Measurements from ENCODE around the gene PLEKHB2. TPM values are rescaled to one million over a fixed set of nuclear protein-coding genes. Genes with fewer than 3 reads are reported as not detected.
"Not testable (repeated sequence)": the region's sequence is repeated elsewhere in the genome, so short reads cannot be mapped to it uniquely, and the experiment has no call there.

Gene PLEKHB2
- total and polyA plus RNA-seq, 10 of the 15 experiments (the other 5 are each of a cell fraction or from before 2014, with no cell fraction given), result 12.3 to 55.6 (median 26.2) TPM

DNA sequence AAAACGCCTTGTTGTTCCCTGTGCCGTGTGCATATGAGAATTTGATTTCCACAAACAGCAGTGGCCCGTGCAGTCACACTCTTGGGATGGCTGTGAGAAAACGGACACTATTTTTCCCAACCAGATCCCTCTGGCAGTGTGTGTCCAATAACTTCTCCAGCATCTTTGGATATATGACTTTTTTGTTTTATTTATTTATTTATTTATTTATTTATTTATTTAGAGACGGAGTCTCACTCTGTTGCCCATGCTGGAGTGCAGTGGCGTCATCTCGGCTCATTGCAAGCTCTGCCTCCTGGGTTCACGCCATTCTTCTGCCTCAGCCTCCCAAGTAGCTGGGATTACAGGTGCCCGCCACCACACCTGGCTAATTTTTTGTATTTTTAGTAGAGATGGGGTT is 45.0 kb downstream of the PLEKHB2 start:
- BruUV-seq (replicated peaks); H3K27me3 ChIP-seq (replicated peaks in 1 of 2; ENCODE audit: control insufficient read depth in 2 of 2, insufficient read depth in 2 of 2, low read length in 1 of 2); H3K9ac ChIP-seq (ENCODE audit: control insufficient read depth, insufficient read depth, low read length); SMC1A ChIA-PET (ENCODE audit: uncharacterized antibody, unreplicated experiment); H3K4me2 ChIP-seq (ENCODE audit: control insufficient read depth, insufficient read depth); DNase-seq (ENCODE audit: low read depth, low spot score); RAD21 ChIA-PET (ENCODE audit: unreplicated experiment); ATAC-seq; H3K79me2 ChIP-seq (ENCODE audit: control insufficient read depth, insufficient read depth, low read length); POLR2A ChIA-PET; H3K27ac ChIP-seq (ENCODE audit: control insufficient read depth, insufficient read depth); H3K4me3 ChIP-seq; H3K4me1 ChIP-seq (ENCODE audit: control insufficient read depth, insufficient read depth, low read length); H3K9me3 ChIP-seq (replicated peaks; ENCODE audit: control insufficient read depth, insufficient read depth, low read length); H4K20me1 ChIP-seq (ENCODE audit: control insufficient read depth, insufficient read depth); H2AFZ ChIP-seq (ENCODE audit: control insufficient read depth, low read depth, low read length); FAIRE-seq: not testable (repeated sequence)
- CTCF ChIA-PET, result interaction anchor here (0.6 kb wide), 1 partner anchor 55 kb away, joined by 3 read pairs; no protein-coding TSS in a partner anchor
- H3K36me3 ChIP-seq (ENCODE audit: control insufficient read depth in 2 of 2, insufficient read depth in 2 of 2, low read length in 1 of 2), result peaks cover 11 to 16% of the 10 kb centered on the region in 2 experiments; a peak in 3 of 4 replicates
- intact Hi-C loops (cut with micrococcal nuclease; ENCODE audit: unreplicated experiment), result loop anchor here (5.0 to 10.0 kb wide), 2 partner anchors 262 to 525 kb away; no protein-coding TSS in a partner anchor
- WGBS (ENCODE audit: insufficient coverage, insufficient replicate concordance, low lambda C conversion rate, missing lambda C conversion rate), result 95% methylated on average over 9 of the region's 9 CpGs
- in situ Hi-C loops (cut with MboI), result loop anchor here (10.0 to 25.0 kb wide), 2 partner anchors 987 to 1215 kb away; no protein-coding TSS in a partner anchor

DNA sequence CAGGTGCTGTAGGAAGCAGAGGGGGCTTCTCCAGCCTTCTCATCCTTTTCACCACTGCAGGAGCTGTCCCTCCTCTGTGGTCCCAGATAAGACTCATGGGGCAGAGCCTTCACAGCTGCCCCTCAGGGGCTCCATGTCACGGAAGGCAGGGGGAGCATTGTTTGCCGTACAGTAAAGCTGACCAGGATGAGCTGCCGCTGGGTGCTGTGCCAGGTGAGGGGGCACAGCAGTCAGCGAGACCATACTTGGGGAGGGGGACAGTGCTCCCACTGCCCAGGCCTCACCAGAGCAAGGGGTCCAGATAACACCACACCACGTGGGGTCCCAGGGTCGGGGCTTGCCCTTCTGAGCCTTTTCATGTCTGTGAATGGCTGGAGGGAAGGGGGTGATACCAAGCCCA is 46.3 kb downstream of the PLEKHB2 start:
- no TSS peak for BruUV-seq (replicated peaks)
- POLR2A ChIA-PET, result interaction anchor here (0.5 kb wide), 1 partner anchor 66 kb away, joined by 5 read pairs; no protein-coding TSS in a partner anchor
- no peak overlapping the region for H3K9ac ChIP-seq (ENCODE audit: control insufficient read depth, insufficient read depth, low read length)
- no peaks in the 10 kb centered on the region for H4K20me1 ChIP-seq (ENCODE audit: control insufficient read depth, insufficient read depth)
- peaks cover 11 to 12% of the 10 kb centered on the region in 2 experiments; a peak in 3 of 4 replicates for H3K36me3 ChIP-seq (ENCODE audit: control insufficient read depth in 2 of 2, insufficient read depth in 2 of 2, low read length in 1 of 2)
- no peak for FAIRE-seq
- no peaks in the 10 kb centered on the region for H3K79me2 ChIP-seq (ENCODE audit: control insufficient read depth, insufficient read depth, low read length)
- H3K9me3 ChIP-seq (replicated peaks; ENCODE audit: control insufficient read depth, insufficient read depth, low read length), result no peaks in the 10 kb centered on the region
- 0 out of 2 replicates have a peak, but pooled peaks have one; percentile 35 for TF ChIP-seq POLR2A (IDR thresholded peaks at IDR 0.05; ENCODE audit: low read depth, low read length)
- no peak for TF ChIP-seq SIN3A (IDR thresholded peaks at IDR 0.05; ENCODE audit: low read depth, low read length)
- CTCF ChIA-PET, result interaction anchor here (0.7 kb wide), 1 partner anchor 184 kb away, joined by 4 read pairs; no protein-coding TSS in a partner anchor
- H2AFZ ChIP-seq (ENCODE audit: control insufficient read depth, low read depth, low read length), result no peak overlapping the region
- SMC1A ChIA-PET (ENCODE audit: uncharacterized antibody, unreplicated experiment), result no interaction called here
- intact Hi-C loops (cut with micrococcal nuclease; ENCODE audit: unreplicated experiment) (loop anchor here (5.0 to 10.0 kb wide), 2 partner anchors 261 to 523 kb away; no protein-coding TSS in a partner anchor), in situ Hi-C loops (cut with MboI) (loop anchor here (10.0 to 25.0 kb wide), 2 partner anchors 986 to 1217 kb away; no protein-coding TSS in a partner anchor)
- DNase-seq (ENCODE audit: low read depth, low spot score), result no peak
- 87% methylated on average over 6 of the region's 6 CpGs for WGBS (ENCODE audit: insufficient coverage, insufficient replicate concordance, low lambda C conversion rate, missing lambda C conversion rate)
- no peaks in the 10 kb centered on the region for H3K27me3 ChIP-seq (replicated peaks in 1 of 2; ENCODE audit: control insufficient read depth in 2 of 2, insufficient read depth in 2 of 2, low read length in 1 of 2)
- no peak overlapping the region for H3K4me3 ChIP-seq
- H3K4me2 ChIP-seq (ENCODE audit: control insufficient read depth, insufficient read depth), result no peak overlapping the region
- peaks cover 7% of the 10 kb centered on the region for H3K4me1 ChIP-seq (ENCODE audit: control insufficient read depth, insufficient read depth, low read length)
- ATAC-seq, result no peak
- RAD21 ChIA-PET (ENCODE audit: unreplicated experiment), result no interaction called here
- H3K27ac ChIP-seq (ENCODE audit: control insufficient read depth, insufficient read depth), result no peak overlapping the region

All from GM12878 (cell line).